ENCODE measurements around the gene ADCYAP1R1. TPM values are rescaled to one million over a fixed set of nuclear protein-coding genes. Genes with fewer than 3 reads are reported as not detected.

ADCYAP1R1 gene
- total and polyA plus RNA-seq, 2 donors (not counting 1 experiment from before 2014, with no cell fraction given), result not detected

DNA sequence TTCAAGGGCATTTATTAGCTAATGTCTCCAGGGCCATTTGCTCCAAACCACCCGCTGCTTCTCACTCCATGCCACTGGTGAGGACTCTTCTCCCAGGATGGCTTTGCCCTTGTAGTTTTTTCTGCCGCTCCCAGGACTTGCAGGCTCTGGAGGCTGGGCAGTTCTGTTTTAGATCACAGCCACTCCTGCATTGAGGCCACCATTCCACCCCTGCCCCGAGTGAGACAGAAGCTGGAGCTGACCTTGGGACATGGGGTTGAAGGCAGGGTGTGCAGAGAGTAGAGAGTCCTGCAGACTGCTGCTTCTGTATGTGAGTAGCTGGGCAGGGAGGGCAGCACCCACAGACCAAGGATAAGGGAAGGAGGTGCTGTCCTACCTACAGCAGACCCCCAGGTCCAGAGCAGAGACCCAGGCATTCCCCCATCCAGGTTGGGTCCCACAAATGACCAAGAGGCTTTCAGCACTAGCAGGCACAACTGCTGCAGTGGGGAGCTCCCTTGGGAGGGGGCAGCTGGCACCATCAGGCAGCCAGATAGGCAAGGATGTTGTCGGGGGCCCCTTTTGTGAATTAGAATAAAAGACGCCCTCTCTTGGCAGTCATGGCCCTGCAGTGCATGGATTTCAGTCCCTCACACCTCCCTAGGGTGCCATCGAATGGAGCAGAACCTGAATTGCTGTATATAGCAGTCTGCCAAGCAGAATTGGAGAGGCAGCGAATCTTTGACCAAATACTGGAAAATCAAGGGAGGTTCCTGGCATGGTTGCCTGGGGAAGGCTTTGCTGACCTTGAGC is 22.7 kb upstream of the ADCYAP1R1 start:
- no peaks in the 10 kb centered on the region for H3K36me3 ChIP-seq (replicated peaks in 1 of 2; ENCODE audit: control extremely low read depth in 1 of 2, control insufficient read depth in 1 of 2, extremely low read depth in 1 of 2, insufficient read depth in 2 of 2, low read length in 1 of 2)
- no peaks in the 10 kb centered on the region for H3K79me2 ChIP-seq (ENCODE audit: control insufficient read depth, insufficient read depth, low read length)
- no peak overlapping the region for H3K27ac ChIP-seq (ENCODE audit: low read length in 2 of 2)
- peaks cover 0 to 3% (median 0%) of the 10 kb centered on the region in 4 experiments for H3K27me3 ChIP-seq (replicated peaks in 1 of 4; ENCODE audit: control extremely low read depth in 1 of 4, control insufficient read depth in 3 of 4, insufficient read depth in 4 of 4, low read length in 3 of 4)
- Mint-ChIP-seq H3K27me3 (peaks cover 18% of the 10 kb centered on the region), H3K4me1 (no peaks in the 10 kb centered on the region), H3K9me3 (ENCODE audit: insufficient read depth) (no peaks in the 10 kb centered on the region), H3K27ac (no peak overlapping the region), H3K4me3 (no peak overlapping the region)
- H3K4me3 ChIP-seq (ENCODE audit: control extremely low read depth in 1 of 5, extremely low read depth in 1 of 5, insufficient read depth in 1 of 5, low read depth in 2 of 5, low read length in 4 of 5), result no peak overlapping the region
- ATAC-seq (ENCODE audit: low read depth) (no peak), DNase-seq (no peak)
- H3K9ac ChIP-seq (ENCODE audit: low read length), result no peak overlapping the region
- intact Hi-C loops (cut with micrococcal nuclease), result no loop called here
- POLR2A ChIA-PET, result no interaction called here
- H3K9me3 ChIP-seq (ENCODE audit: control extremely low read depth in 1 of 3, control insufficient read depth in 2 of 3, insufficient read depth in 1 of 3, low read length in 2 of 3), result peaks cover 0 to 15% (median 0%) of the 10 kb centered on the region in 3 donors
- CTCF ChIA-PET, result no interaction called here
- no peak overlapping the region for H3K4me2 ChIP-seq (replicated peaks; ENCODE audit: low read depth, low read length, poor library complexity, severe bottlenecking)
- no peaks in the 10 kb centered on the region for H4K20me1 ChIP-seq (ENCODE audit: control insufficient read depth, insufficient read depth, low read length, poor library complexity, severe bottlenecking)
- WGBS (ENCODE audit: insufficient coverage), result 88% methylated on average over 4 of the region's 7 CpGs
- TF ChIP-seq EZH2 (IDR thresholded peaks at IDR 0.05; ENCODE audit: borderline replicate concordance, insufficient read depth, low read depth, low read length, poor library complexity, severe bottlenecking), result no peak
- TF ChIP-seq CTCF (IDR thresholded peaks at IDR 0.05), result no peak
- no peaks in the 10 kb centered on the region for H3K4me1 ChIP-seq (ENCODE audit: control insufficient read depth in 2 of 2, insufficient read depth in 2 of 2, low read length in 2 of 2)
- H2AFZ ChIP-seq (ENCODE audit: insufficient read depth, low read depth, low read length, poor library complexity, severe bottlenecking), result no peak overlapping the region

- Histone ChIP-seq H3K4me3 (ENCODE audit: control extremely low read depth in 1 of 5, extremely low read depth in 1 of 5, insufficient read depth in 1 of 5, low read depth in 2 of 5, low read length in 4 of 5) (no peak overlapping the region), H3K4me1 (ENCODE audit: control insufficient read depth in 2 of 2, insufficient read depth in 2 of 2, low read length in 2 of 2) (no peaks in the 10 kb centered on the region), H3K36me3 (replicated peaks in 1 of 2; ENCODE audit: control extremely low read depth in 1 of 2, control insufficient read depth in 1 of 2, extremely low read depth in 1 of 2, insufficient read depth in 2 of 2, low read length in 1 of 2) (no peaks in the 10 kb centered on the region), H3K4me2 (replicated peaks; ENCODE audit: low read depth, low read length, poor library complexity, severe bottlenecking) (no peak overlapping the region), H3K79me2 (ENCODE audit: control insufficient read depth, insufficient read depth, low read length) (no peaks in the 10 kb centered on the region), H3K9me3 (ENCODE audit: control extremely low read depth in 1 of 3, control insufficient read depth in 2 of 3, insufficient read depth in 1 of 3, low read length in 2 of 3) (peaks cover 0 to 9% (median 0%) of the 10 kb centered on the region in 3 donors), H3K27me3 (replicated peaks in 1 of 4; ENCODE audit: control extremely low read depth in 1 of 4, control insufficient read depth in 3 of 4, insufficient read depth in 4 of 4, low read length in 3 of 4) (peaks cover 0 to 3% (median 0%) of the 10 kb centered on the region in 4 experiments), H3K9ac (ENCODE audit: low read length) (no peak overlapping the region), H2AFZ (ENCODE audit: insufficient read depth, low read depth, low read length, poor library complexity, severe bottlenecking) (no peak overlapping the region), H3K27ac (ENCODE audit: low read length in 2 of 2) (no peak overlapping the region), H4K20me1 (ENCODE audit: control insufficient read depth, insufficient read depth, low read length, poor library complexity, severe bottlenecking) (no peaks in the 10 kb centered on the region)
- intact Hi-C loops (cut with micrococcal nuclease), result no loop called here
- Mint-ChIP-seq H3K27me3 (peaks cover 13% of the 10 kb centered on the region), H3K27ac (no peak overlapping the region), H3K4me1 (no peaks in the 10 kb centered on the region), H3K9me3 (ENCODE audit: insufficient read depth) (no peaks in the 10 kb centered on the region), H3K4me3 (no peak overlapping the region)
- TF ChIP-seq EZH2 (IDR thresholded peaks at IDR 0.05; ENCODE audit: borderline replicate concordance, insufficient read depth, low read depth, low read length, poor library complexity, severe bottlenecking), result no peak
- TF ChIP-seq CTCF (IDR thresholded peaks at IDR 0.05), result no peak
- ATAC-seq (ENCODE audit: low read depth) (no peak), DNase-seq (no peak)
- 76% methylated on average over 5 of the region's 5 CpGs for WGBS (ENCODE audit: insufficient coverage)
- CTCF ChIA-PET, result no interaction called here
- POLR2A ChIA-PET, result no interaction called here
Observed at GRCh38 chr7:31033674-31034300, 18.3 kb upstream of the ADCYAP1R1 start.
